Left ventricle myocardium superior (tissue), 1 donor: Measurements from ENCODE around the gene LYSMD2. TPM values are rescaled to one million over a fixed set of nuclear protein-coding genes. Genes with fewer than 3 reads are reported as not detected.
A peak's percentile ranks its signal among the peaks of the same experiment; 100 is the strongest.

Experiments used
- ATAC-seq: fragments of 200-7000 bp; cut with Tn5 transposase; one replicate; pipeline ENCODE4 v1.9.1; 2020; ENCODE audit warnings: mild to moderate bottlenecking, moderate library complexity
- DNase-seq: peaks from one replicate; pipeline ENCODE4 v3.0.0-alpha.2; 2020
- intact Hi-C: fragments of 100-400 bp; cut with micrococcal nuclease; formaldehyde crosslinking; loops from one replicate; pipeline ENCODE4 v1.11.0; 2022
- total RNA-seq: library from RNA; stranded (reverse); fragmentation: NEBNext Ultra II Directional; extraction: Animal tissue kit (Norgen Biotek cat#: 25700); gene quantifications from one replicate; pipeline ENCODE4 v1.2.1, GENCODE V29; 2021
- donor health status: DM: no; HTN: yes; CAD: no; lungs with severe emphysema.

Gene LYSMD2
- total RNA-seq, 1 donor from 2014 or later = 4.7 TPM

GRCh38 chr15:51687565-51687964 is 49.9 kb downstream of the LYSMD2 start:
- intact Hi-C loops = no loop called here
- no peak for ATAC-seq
- DNase-seq = no peak

GRCh38 chr15:51681303-51681963 is 56.0 kb downstream of the LYSMD2 start, which contains the start of gene SCG3:
TSS of gene SCG3 (plus strand) at chr15:51681503. CDS start at chr15:51681756, 253 bp downstream.
- DNase-seq (peak; percentile 87), ATAC-seq (peak; percentile 86)
- intact Hi-C loops = no loop called here

- DNase-seq = no peak
- intact Hi-C loops = no loop called here
- ATAC-seq = no peak
Measured at GRCh38 chr15:51680321-51680720, 57.1 kb downstream of the LYSMD2 start.

GRCh38 chr15:51678096-51678495 is 59.4 kb downstream of the LYSMD2 start:
- DNase-seq (no peak), ATAC-seq (no peak)
- intact Hi-C loops = no loop called here

- DNase-seq (no peak), ATAC-seq (no peak)
- intact Hi-C loops = no loop called here
Measured at GRCh38 chr15:51677452-51677851, 60.0 kb downstream of the LYSMD2 start.

GRCh38 chr15:51677021-51677420 is 60.4 kb downstream of the LYSMD2 start:
- no peak for ATAC-seq
- intact Hi-C loops = no loop called here
- no peak for DNase-seq

- DNase-seq (no peak), ATAC-seq (no peak)
- intact Hi-C loops = no loop called here
Measured at GRCh38 chr15:51675234-51675633, 62.2 kb downstream of the LYSMD2 start.

Other genes with a start within 250 kb of the LYSMD2 start
- gene DMXL2, start 114.9 kb downstream of the LYSMD2 start, total RNA-seq = 8.7 TPM
- gene SCG3, start 56.2 kb downstream of the LYSMD2 start, total RNA-seq = not detected
- gene TMOD2, start 13.9 kb upstream of the LYSMD2 start, total RNA-seq = 9.2 TPM
- gene TMOD3, start 92.0 kb upstream of the LYSMD2 start, total RNA-seq = 19.9 TPM
- 9.0 TPM for gene LEO1, start 234.1 kb upstream of the LYSMD2 start, total RNA-seq